Kidney (tissue), 14 donors: ENCODE data around the gene FGGY. TPM values are rescaled to one million over a fixed set of nuclear protein-coding genes. Genes with fewer than 3 reads are reported as not detected.

ENCODE experiments used
- DNase-seq, 5 donors: peaks; one replicate each; pipeline ENCODE4 v3.0.0-alpha.2; 2013 to 2020
- FAIRE-seq: peaks from 2 replicates; lab custom pipeline; 2012; peaks lifted over from hg19 to GRCh38; lab: Jason Lieb, UNC
- H3K27ac ChIP-seq, 2 donors: one replicate each; pipeline ENCODE4 v1.7.0; 2013; ENCODE audit warnings: low read depth in 2 of 2, low read length in 2 of 2, inconsistent platforms in 1 of 2
- H3K27me3 ChIP-seq: one replicate; pipeline ENCODE4 v1.7.1; 2013; ENCODE audit warnings: low read length, inconsistent platforms; ENCODE audit not compliant: control insufficient read depth, insufficient read depth
- H3K36me3 ChIP-seq, 3 donors: one replicate each; pipeline versions ENCODE4 v1.7.0 to v1.7.1; 2013; ENCODE audit warnings: low read length in 3 of 3, control low read depth in 1 of 3, inconsistent platforms in 1 of 3; ENCODE audit not compliant: insufficient read depth in 3 of 3, control insufficient read depth in 2 of 3
- H3K4me1 ChIP-seq, 3 donors: one replicate each; pipeline versions ENCODE4 v1.7.0 to v1.7.1; 2013; ENCODE audit warnings: low read length in 3 of 3, inconsistent platforms in 1 of 3, low read depth in 1 of 3; ENCODE audit not compliant: control insufficient read depth in 2 of 3, insufficient read depth in 2 of 3
- H3K4me3 ChIP-seq, 3 donors: one replicate each; pipeline versions ENCODE4 v1.7.0 to v1.8.1; 2013; ENCODE audit warnings: low read length in 3 of 3, control low read depth in 1 of 3, inconsistent platforms in 1 of 3
- H3K9ac ChIP-seq, 3 donors: one replicate each; pipeline versions ENCODE4 v1.7.0 to v1.7.1; 2013; ENCODE audit warnings: low read length in 3 of 3, control low read depth in 1 of 3, inconsistent platforms in 1 of 3
- H3K9me3 ChIP-seq, 3 donors: one replicate each; pipeline versions ENCODE4 v1.7.0 to v1.7.1; 2013; ENCODE audit warnings: low read length in 3 of 3, control low read depth in 1 of 3, inconsistent platforms in 1 of 3; ENCODE audit not compliant: control insufficient read depth in 2 of 3, insufficient read depth in 1 of 3
- intact Hi-C: fragments of 100-400 bp; cut with DNase I; formaldehyde crosslinking; loops from one replicate; pipeline ENCODE4 v1.11.1; 2022
- polyA plus RNA-seq: library from polyadenylated mRNA; stranded (reverse); fragments of 350-450 nt; fragmentation: Illumina TruSeq; extraction: RNeasy Lipid Tissue Mini Kit (QIAGEN cat#74804); gene quantifications from one replicate; pipeline ENCODE4 v1.2.3, GENCODE V29; 2014; ENCODE audit warnings: low read depth, low replicate concordance; ENCODE audit not compliant: insufficient read depth
- total RNA-seq: library from RNA; stranded (reverse); fragmentation: NEBNext Ultra II Directional; extraction: Animal tissue kit (Norgen Biotek cat#: 25700); gene quantifications from one replicate; pipeline ENCODE4 v1.2.1, GENCODE V29; 2021
- TF ChIP-seq, protein P1 (sequence below): IDR thresholded peaks from 3 replicates; pipeline ENCODE4 v1.5.1; 2012; ENCODE audit warnings: mild to moderate bottlenecking, moderate library complexity, borderline replicate concordance; ENCODE audit not compliant: insufficient read depth; ENCODE audit errors: extremely low read depth
- donor health status: control.
- donor health status: control.
- donor health status: control.
- donor health status: control.
- donor health status: control.
- donor health status: DM: yes; HTN: yes; CAD: no.
- donor health status: Normal renal cell carcinoma (clear cell type).

The FGGY gene
- total and polyA plus RNA-seq, 2 donors from 2014 or later = 11.2 to 31.0 TPM

DNA sequence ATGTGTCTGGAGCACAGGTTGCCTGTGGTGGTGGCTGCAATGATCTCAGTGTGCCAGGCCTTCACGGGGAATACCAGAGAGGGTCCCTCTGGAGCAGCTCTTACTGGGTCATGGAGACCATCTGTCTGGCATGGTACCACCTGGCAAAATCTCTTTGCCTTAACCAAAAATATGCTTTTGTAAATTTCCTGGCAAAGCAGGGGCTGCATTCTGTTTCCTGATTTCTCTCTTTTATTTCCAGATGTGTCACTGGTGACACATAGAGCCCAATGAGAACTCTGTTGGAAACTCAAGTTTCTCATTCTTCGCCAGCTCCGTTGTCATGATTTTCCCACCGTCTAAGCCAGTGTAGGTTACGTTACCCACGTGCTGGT is 136.5 kb downstream of the FGGY start:
- no peak for FAIRE-seq
- H3K9me3 ChIP-seq = no peaks in the 10 kb centered on the region
- H3K36me3 ChIP-seq = no peaks in the 10 kb centered on the region
- intact Hi-C loops = no loop called here
- H3K4me3 ChIP-seq = no peak overlapping the region
- TF ChIP-seq, protein P1, sequence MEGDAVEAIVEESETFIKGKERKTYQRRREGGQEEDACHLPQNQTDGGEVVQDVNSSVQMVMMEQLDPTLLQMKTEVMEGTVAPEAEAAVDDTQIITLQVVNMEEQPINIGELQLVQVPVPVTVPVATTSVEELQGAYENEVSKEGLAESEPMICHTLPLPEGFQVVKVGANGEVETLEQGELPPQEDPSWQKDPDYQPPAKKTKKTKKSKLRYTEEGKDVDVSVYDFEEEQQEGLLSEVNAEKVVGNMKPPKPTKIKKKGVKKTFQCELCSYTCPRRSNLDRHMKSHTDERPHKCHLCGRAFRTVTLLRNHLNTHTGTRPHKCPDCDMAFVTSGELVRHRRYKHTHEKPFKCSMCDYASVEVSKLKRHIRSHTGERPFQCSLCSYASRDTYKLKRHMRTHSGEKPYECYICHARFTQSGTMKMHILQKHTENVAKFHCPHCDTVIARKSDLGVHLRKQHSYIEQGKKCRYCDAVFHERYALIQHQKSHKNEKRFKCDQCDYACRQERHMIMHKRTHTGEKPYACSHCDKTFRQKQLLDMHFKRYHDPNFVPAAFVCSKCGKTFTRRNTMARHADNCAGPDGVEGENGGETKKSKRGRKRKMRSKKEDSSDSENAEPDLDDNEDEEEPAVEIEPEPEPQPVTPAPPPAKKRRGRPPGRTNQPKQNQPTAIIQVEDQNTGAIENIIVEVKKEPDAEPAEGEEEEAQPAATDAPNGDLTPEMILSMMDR = no peak
- no peaks in the 10 kb centered on the region for H3K27me3 ChIP-seq
- H3K9ac ChIP-seq = no peak overlapping the region
- H3K4me1 ChIP-seq = peaks cover 2 to 39% (median 20%) of the 10 kb centered on the region in 3 donors
- peak overlapping the region; percentile 63 to 71 for H3K27ac ChIP-seq
- DNase-seq = no peak

DNA sequence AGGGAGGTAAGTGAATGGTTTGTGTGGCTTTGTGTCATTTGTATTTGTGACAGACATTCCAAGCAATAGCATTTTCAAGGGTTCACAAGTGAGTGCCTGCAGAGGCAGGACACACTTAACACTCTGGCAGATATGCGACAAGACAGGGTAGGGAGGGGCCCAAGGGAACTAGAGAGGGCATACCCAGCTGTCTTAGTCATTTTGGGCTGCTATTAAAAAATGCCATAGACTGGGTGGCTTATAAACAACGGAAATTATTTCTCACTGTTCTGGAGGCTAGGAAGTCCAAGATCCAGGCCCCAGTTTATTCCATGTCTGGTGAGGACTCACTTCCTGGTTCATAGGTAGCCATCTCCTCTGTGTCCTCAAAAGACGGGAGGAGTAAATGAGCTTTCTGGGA is 137.4 kb downstream of the FGGY start:
- intact Hi-C loops = no loop called here
- Histone ChIP-seq H3K4me1 (peaks cover 2 to 39% (median 20%) of the 10 kb centered on the region in 3 donors), H3K27me3 (no peaks in the 10 kb centered on the region), H3K36me3 (no peaks in the 10 kb centered on the region), H3K4me3 (no peak overlapping the region), H3K9ac (no peak overlapping the region), H3K27ac (no peak overlapping the region), H3K9me3 (no peaks in the 10 kb centered on the region)
- TF ChIP-seq, protein P1 = no peak
- FAIRE-seq (no peak), DNase-seq (no peak)

DNA sequence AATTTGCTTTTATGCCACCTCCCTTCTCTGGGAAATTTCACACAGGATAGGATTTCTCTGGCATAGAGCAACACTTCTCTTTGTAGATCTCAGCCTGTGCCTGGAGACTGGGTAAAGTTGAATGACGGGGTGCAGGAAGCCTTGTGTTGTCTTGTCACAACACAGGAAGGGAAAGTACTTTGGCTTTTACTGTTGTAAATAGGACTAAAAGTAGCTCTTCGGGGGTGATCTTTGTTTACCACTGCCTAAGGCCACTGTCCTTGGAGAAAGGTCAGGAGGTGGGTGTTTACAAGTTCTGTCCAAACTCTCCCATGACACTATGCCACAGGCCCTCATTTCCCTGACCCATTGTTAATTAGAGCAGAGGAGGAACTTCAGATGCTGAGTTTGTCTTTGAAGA is 139.7 kb downstream of the FGGY start:
- Histone ChIP-seq H3K27ac (no peak overlapping the region), H3K27me3 (no peaks in the 10 kb centered on the region), H3K4me3 (no peak overlapping the region), H3K4me1 (peaks cover 2 to 29% (median 20%) of the 10 kb centered on the region in 3 donors), H3K9me3 (no peaks in the 10 kb centered on the region), H3K9ac (no peak overlapping the region), H3K36me3 (no peaks in the 10 kb centered on the region)
- intact Hi-C loops = no loop called here
- TF ChIP-seq, protein P1 = no peak
- FAIRE-seq = no peak
- DNase-seq = no peak

DNA sequence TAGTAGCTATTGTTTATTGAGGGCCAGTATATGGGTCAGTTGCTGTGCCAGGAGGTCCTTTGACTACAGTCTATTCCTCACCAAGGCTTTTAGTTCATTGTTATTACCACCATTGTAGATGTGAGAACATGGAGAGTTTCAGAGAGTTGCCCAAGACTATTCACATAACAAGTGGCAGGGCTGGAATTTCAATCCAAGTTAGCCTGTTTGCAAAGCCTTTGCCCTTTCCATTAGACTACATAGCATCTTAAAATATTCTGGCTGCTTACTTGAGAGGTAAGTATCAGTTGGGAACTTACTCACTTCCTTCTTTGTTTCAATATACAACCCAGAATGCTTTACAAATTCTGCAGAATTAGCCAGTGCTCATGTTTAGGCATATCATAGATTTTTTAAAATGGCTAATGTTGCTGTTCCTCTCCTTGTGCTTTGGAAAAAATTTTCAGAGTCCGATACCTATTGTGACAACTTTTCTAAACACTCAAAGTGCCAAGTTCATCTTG is 141.2 kb downstream of the FGGY start:
- TF ChIP-seq, protein P1 = no peak
- H3K27ac ChIP-seq = no peak overlapping the region
- FAIRE-seq (no peak), DNase-seq (no peak)
- peaks cover 0 to 19% (median 18%) of the 10 kb centered on the region in 3 donors for H3K4me1 ChIP-seq
- intact Hi-C loops = no loop called here
- H3K36me3 ChIP-seq = no peaks in the 10 kb centered on the region
- no peaks in the 10 kb centered on the region for H3K9me3 ChIP-seq
- no peaks in the 10 kb centered on the region for H3K27me3 ChIP-seq
- no peak overlapping the region for H3K4me3 ChIP-seq
- no peak overlapping the region for H3K9ac ChIP-seq
